Natural killer cell (primary cell): ENCODE measurements around the gene CCDC174. TPM values are rescaled to one million over a fixed set of nuclear protein-coding genes. Genes with fewer than 3 reads are reported as not detected.

Experiments
- ATAC-seq, 3 donors: fragments of 150-1000 bp in 2 of 3; fragments of 200-7000 bp in 1 of 3; cut with Tn5 transposase; 1 replicate in 1 of 3; 2 replicates in 2 of 3; pipeline ENCODE4 v1.10.0; 2021; ENCODE audit warnings: mild to moderate bottlenecking in 2 of 3, moderate library complexity in 2 of 3
- DNase-seq, 2 donors: peaks; one replicate each; pipeline versions ENCODE4 v3.0.0 to v3.0.0-alpha.2; 2013 to 2021; ENCODE audit warnings: mixed read lengths in 1 of 2
- H3K27ac ChIP-seq: one replicate; pipeline ENCODE4 v1.5.1; 2013; ENCODE audit warnings: mild to moderate bottlenecking, low read length
- H3K27me3 ChIP-seq: one replicate; pipeline ENCODE4 v1.6.1; 2013; ENCODE audit warnings: low read length; ENCODE audit not compliant: control insufficient read depth, insufficient read depth
- H3K36me3 ChIP-seq: one replicate; pipeline ENCODE4 v1.6.1; 2013; ENCODE audit warnings: low read length; ENCODE audit not compliant: control insufficient read depth, insufficient read depth
- H3K4me1 ChIP-seq: one replicate; pipeline ENCODE4 v1.6.1; 2013; ENCODE audit warnings: low read length; ENCODE audit not compliant: control insufficient read depth, insufficient read depth
- H3K4me3 ChIP-seq: one replicate; pipeline ENCODE4 v1.5.1; 2013; ENCODE audit warnings: low read length
- H3K9me3 ChIP-seq: one replicate; pipeline ENCODE4 v1.6.1; 2013; ENCODE audit warnings: low read length; ENCODE audit not compliant: control insufficient read depth, insufficient read depth
- H3K27ac Mint-ChIP-seq, 2 donors: one replicate each; pipeline ENCODE4 v1.8.0; 2022; ENCODE audit warnings: mild to moderate bottlenecking in 2 of 2, mixed read lengths in 2 of 2, moderate library complexity in 1 of 2
- H3K27me3 Mint-ChIP-seq, 2 donors: one replicate each; pipeline ENCODE4 v1.8.0; 2022; ENCODE audit warnings: low read depth in 2 of 2, mixed read lengths in 2 of 2
- H3K36me3 Mint-ChIP-seq: one replicate; pipeline ENCODE4 v1.8.0; 2022; ENCODE audit warnings: mixed read lengths
- H3K4me1 Mint-ChIP-seq, 2 donors: one replicate each; pipeline ENCODE4 v1.8.0; 2022; ENCODE audit warnings: mixed read lengths in 2 of 2
- H3K4me3 Mint-ChIP-seq: one replicate; pipeline ENCODE4 v1.8.0; 2022; ENCODE audit warnings: mild to moderate bottlenecking, moderate library complexity, mixed read lengths
- H3K9me3 Mint-ChIP-seq, 2 donors: one replicate each; pipeline ENCODE4 v1.8.0; 2022; ENCODE audit warnings: mixed read lengths in 2 of 2
- CTCF ChIP-seq: fragments of 200-600 bp; IDR thresholded peaks from one replicate; pipeline ENCODE4 v1.8.0; 2022; ENCODE audit warnings: antibody characterized with exemption
- WGBS: methylation state at CpG from one replicate; pipeline ENCODE4 v1.1.7; 2013; ENCODE audit warnings: missing lambda C conversion rate; ENCODE audit not compliant: insufficient coverage; 5-methylcytosine and 5-hydroxymethylcytosine counted together
- intact Hi-C: fragments of 100-400 bp; cut with micrococcal nuclease; formaldehyde crosslinking; loops from one replicate; pipeline ENCODE4 v1.14.2; 2022
- total RNA-seq, 4 donors: library from RNA; stranded (reverse); fragments of 120-200 nt in 1 of 4; gene quantifications; one replicate each; pipeline versions ENCODE4 v1.2.3 to v1.2.4, GENCODE V29; 2013 to 2022

Gene CCDC174
- 10 to 100 TPM; 29.7 to 41.2 (median 31.9) TPM for total RNA-seq
- 41.1 TPM for total RNA-seq (2013)

GRCh38 chr3:14651440-14652251 is at the start of gene CCDC174:
TSS of gene CCDC174 (plus strand) at chr3:14651762. CDS start at chr3:14651837, 75 bp downstream.
- H3K4me3 ChIP-seq = peak within 1 kb of the TSS; percentile 84
- ATAC-seq = peak; percentile 96 to 100 (median 96)
- no peaks in the 10 kb centered on the region for H3K27me3 Mint-ChIP-seq
- peaks cover 20% of the 10 kb centered on the region for H3K36me3 ChIP-seq
- intact Hi-C loops = loop anchor here (1.0 to 10.0 kb wide), 3 partner anchors 219 to 1807 kb away; partner anchors contain the start of genes NR2C2 and RPL32
- H3K9me3 Mint-ChIP-seq = no peaks in the 10 kb centered on the region
- peak; percentile 95 to 100 for DNase-seq
- H3K27ac Mint-ChIP-seq = peak within 1 kb of the TSS; percentile 96 to 100
- TF ChIP-seq CTCF = no peak
- H3K4me1 ChIP-seq = peaks cover 19% of the 10 kb centered on the region
- no peaks in the 10 kb centered on the region for H3K27me3 ChIP-seq
- peaks cover 14% of the 10 kb centered on the region for H3K36me3 Mint-ChIP-seq
- peak within 1 kb of the TSS; percentile 98 for H3K4me3 Mint-ChIP-seq
- H3K27ac ChIP-seq = peak within 1 kb of the TSS; percentile 96
- no peaks in the 10 kb centered on the region for H3K9me3 ChIP-seq
- H3K4me1 Mint-ChIP-seq = peaks cover 38 to 41% of the 10 kb centered on the region in 2 donors
- WGBS = under 1% methylated on average over 47 of the region's 47 CpGs

- no peaks in the 10 kb centered on the region for H3K36me3 ChIP-seq
- H3K4me1 ChIP-seq = no peaks in the 10 kb centered on the region
- DNase-seq (no peak), ATAC-seq (no peak)
- Mint-ChIP-seq H3K27ac (no peak overlapping the region), H3K36me3 (no peaks in the 10 kb centered on the region), H3K4me3 (no peak overlapping the region), H3K27me3 (peaks cover 60 to 65% of the 10 kb centered on the region in 2 donors), H3K9me3 (peaks cover 6 to 12% of the 10 kb centered on the region in 2 donors), H3K4me1 (peaks cover 0 to 9% of the 10 kb centered on the region in 2 donors)
- intact Hi-C loops = no loop called here
- H3K27ac ChIP-seq = no peak overlapping the region
- H3K27me3 ChIP-seq = peaks cover 27% of the 10 kb centered on the region
- TF ChIP-seq CTCF = no peak
- 3% methylated on average over 66 of the region's 66 CpGs for WGBS
- H3K9me3 ChIP-seq = no peaks in the 10 kb centered on the region
- no peak overlapping the region for H3K4me3 ChIP-seq
These were observed 49.4 kb upstream of the CCDC174 start for GRCh38 chr3:14602006-14602803.

GRCh38 chr3:14602804-14603644 is 48.5 kb upstream of the CCDC174 start:
- WGBS = 6% methylated on average over 81 of the region's 85 CpGs
- Histone ChIP-seq H3K4me3 (no peak overlapping the region), H3K4me1 (no peaks in the 10 kb centered on the region), H3K27ac (no peak overlapping the region), H3K27me3 (peaks cover 27% of the 10 kb centered on the region), H3K36me3 (no peaks in the 10 kb centered on the region), H3K9me3 (no peaks in the 10 kb centered on the region)
- ATAC-seq (no peak), DNase-seq (no peak)
- Mint-ChIP-seq H3K9me3 (peaks cover 6 to 12% of the 10 kb centered on the region in 2 donors), H3K27ac (no peak overlapping the region), H3K36me3 (no peaks in the 10 kb centered on the region), H3K4me3 (no peak overlapping the region), H3K4me1 (peaks cover 0 to 8% of the 10 kb centered on the region in 2 donors), H3K27me3 (peaks cover 60 to 69% of the 10 kb centered on the region in 2 donors)
- no peak for TF ChIP-seq CTCF
- intact Hi-C loops = no loop called here
